IMR-90 (cell line): ENCODE data around the gene ITGB5. TPM values are rescaled to one million over a fixed set of nuclear protein-coding genes. Genes with fewer than 3 reads are reported as not detected.

ENCODE experiments used
- ATAC-seq: fragments of 200-7000 bp; cut with Tn5 transposase; 2 replicates; pipeline ENCODE4 v1.9.1; 2020; ENCODE audit warnings: low read depth, mild to moderate bottlenecking, moderate library complexity
- BruUV-seq: library from RNA; stranded (reverse); fragments of 400-500 nt; replicated peaks from 2 replicates; lab custom pipeline; 2021; lab: Mats Ljungman, UMichigan
- CTCF ChIA-PET: fragments of 300-600 bp; formaldehyde crosslinking; extraction: SDS; loops from one replicate; lab custom pipeline; 2021; ENCODE audit warnings: antibody characterized with exemption; lab: Yijun Ruan, JAX
- POLR2A ChIA-PET: fragments of 300-600 bp; sonication (Branson Sonifier 250); formaldehyde crosslinking; loops from one replicate; lab custom pipeline; 2022; ENCODE audit warnings: antibody characterized with exemption; ENCODE audit not compliant: unreplicated experiment; lab: Charles Lee
- DNase-seq: peaks from one replicate; pipeline ENCODE4 v3.0.0; 2013
- H2AFZ ChIP-seq: replicated peaks from 2 replicates; pipeline ENCODE3; 2013; ENCODE audit warnings: low read length, mild to moderate bottlenecking; ENCODE audit not compliant: poor library complexity
- H2AK5ac ChIP-seq: 2 replicates; pipeline ENCODE4 v1.6.1; 2013; ENCODE audit warnings: low read depth, low read length, inconsistent platforms
- H2AK9ac ChIP-seq: replicated peaks from 2 replicates; pipeline ENCODE3; 2013; ENCODE audit warnings: mild to moderate bottlenecking, low read depth, low read length, moderate library complexity; ENCODE audit not compliant: poor library complexity
- H2BK120ac ChIP-seq: 2 replicates; pipeline ENCODE4 v1.6.1; 2013; ENCODE audit warnings: low read depth, low read length, inconsistent platforms
- H2BK15ac ChIP-seq: 3 replicates; pipeline ENCODE4 v1.6.1; 2013; ENCODE audit warnings: low read depth, low read length, inconsistent platforms
- H2BK20ac ChIP-seq: 2 replicates; pipeline ENCODE4 v1.6.1; 2013; ENCODE audit warnings: low read depth, mild to moderate bottlenecking, inconsistent platforms, low read length, moderate library complexity
- H2BK5ac ChIP-seq: 2 replicates; pipeline ENCODE4 v1.6.1; 2013; ENCODE audit warnings: mild to moderate bottlenecking, low read depth, low read length, inconsistent platforms; ENCODE audit not compliant: poor library complexity, severe bottlenecking
- H3K14ac ChIP-seq: replicated peaks from 2 replicates; pipeline ENCODE4 v1.6.1; 2013; ENCODE audit warnings: low read depth, low read length, inconsistent platforms
- H3K18ac ChIP-seq: 2 replicates; pipeline ENCODE4 v1.6.1; 2013; ENCODE audit warnings: low read depth, low read length, control low read depth
- H3K23ac ChIP-seq: 2 replicates; pipeline ENCODE4 v1.6.1; 2013; ENCODE audit warnings: low read depth, low read length, inconsistent platforms
- H3K27ac ChIP-seq: 2 replicates; pipeline ENCODE4 v1.5.1; 2013; ENCODE audit warnings: mild to moderate bottlenecking, control low read depth, low read length; ENCODE audit not compliant: insufficient read depth
- H3K27me3 ChIP-seq: 2 replicates; pipeline ENCODE4 v1.6.1; 2013; ENCODE audit warnings: low read length; ENCODE audit not compliant: control insufficient read depth, insufficient read depth
- H3K36me3 ChIP-seq: 2 replicates; pipeline ENCODE4 v1.6.1; 2013; ENCODE audit warnings: low read length, mixed read lengths; ENCODE audit not compliant: control insufficient read depth, insufficient read depth
- H3K4ac ChIP-seq: 2 replicates; pipeline ENCODE4 v1.6.1; 2013; ENCODE audit warnings: low read depth, low read length, inconsistent platforms
- H3K4me1 ChIP-seq: 2 replicates; pipeline ENCODE4 v1.6.1; 2013; ENCODE audit warnings: low read length, mixed read lengths; ENCODE audit not compliant: control insufficient read depth, insufficient read depth
- H3K4me2 ChIP-seq: 2 replicates; pipeline ENCODE4 v1.6.1; 2013; ENCODE audit warnings: low read depth, mild to moderate bottlenecking, control low read depth, low read length, moderate library complexity
- H3K4me3 ChIP-seq: 2 replicates; pipeline ENCODE4 v1.5.1; 2013; ENCODE audit warnings: low read depth, mild to moderate bottlenecking, control low read depth, low read length, moderate library complexity; ENCODE audit not compliant: insufficient read depth
- H3K56ac ChIP-seq: 2 replicates; pipeline ENCODE4 v1.6.1; 2013; ENCODE audit warnings: low read length, inconsistent platforms; ENCODE audit not compliant: insufficient read depth; ENCODE audit errors: extremely low read depth
- H3K79me1 ChIP-seq, 2 experiments: 2 replicates each; pipeline ENCODE4 v1.6.1; 2013; ENCODE audit warnings: low read length in 2 of 2, inconsistent platforms in 1 of 2, low read depth in 1 of 2
- H3K9ac ChIP-seq: 2 replicates; pipeline ENCODE4 v1.6.1; 2013; ENCODE audit warnings: low read depth, low read length, control low read depth
- H3K9me1 ChIP-seq: 2 replicates; pipeline ENCODE4 v1.6.1; 2013; ENCODE audit warnings: low read length, inconsistent platforms; ENCODE audit not compliant: insufficient read depth
- H3K9me3 ChIP-seq: 2 replicates; pipeline ENCODE4 v1.6.1; 2013; ENCODE audit warnings: low read length; ENCODE audit not compliant: control insufficient read depth, insufficient read depth
- H4K20me1 ChIP-seq: 2 replicates; pipeline ENCODE4 v1.6.1; 2013; ENCODE audit warnings: low read length, inconsistent platforms; ENCODE audit not compliant: insufficient read depth
- H4K5ac ChIP-seq: 2 replicates; pipeline ENCODE4 v1.6.1; 2013; ENCODE audit warnings: mild to moderate bottlenecking, low read depth, low read length, control low read depth
- H4K8ac ChIP-seq, 2 experiments: 2 replicates each; pipeline ENCODE4 v1.6.1; 2013; ENCODE audit warnings: low read depth in 2 of 2, low read length in 2 of 2, control low read depth in 1 of 2, inconsistent platforms in 1 of 2
- H4K91ac ChIP-seq: 2 replicates; pipeline ENCODE4 v1.6.1; 2013; ENCODE audit warnings: low read depth, low read length, inconsistent platforms; ENCODE audit not compliant: insufficient read depth
- BHLHE40 ChIP-seq: fragments of 150-350 bp; IDR thresholded peaks from 2 replicates; pipeline ENCODE4 v1.6.1; 2016; ENCODE audit warnings: mild to moderate bottlenecking, low read depth, low read length
- CEBPB ChIP-seq: IDR thresholded peaks from 2 replicates; pipeline ENCODE4 v1.6.1; 2012; ENCODE audit warnings: low read depth, low read length, improper control_type of control experiment
- CHD1 ChIP-seq: IDR thresholded peaks from 2 replicates; pipeline ENCODE4 v1.6.1; 2012; ENCODE audit warnings: low read depth, low read length, improper control_type of control experiment
- FOS ChIP-seq: fragments of 150-350 bp; IDR thresholded peaks from 2 replicates; pipeline ENCODE4 v1.6.1; 2016; ENCODE audit warnings: low read depth, low read length
- MAFK ChIP-seq: IDR thresholded peaks from 2 replicates; pipeline ENCODE4 v1.6.1; 2012; ENCODE audit warnings: low read depth, low read length, improper control_type of control experiment
- MAZ ChIP-seq: IDR thresholded peaks from 2 replicates; pipeline ENCODE4 v1.6.1; 2012; ENCODE audit warnings: low read depth, mild to moderate bottlenecking, low read length, improper control_type of control experiment, moderate library complexity, borderline replicate concordance
- MXI1 ChIP-seq: IDR thresholded peaks from 2 replicates; pipeline ENCODE4 v1.6.1; 2012; ENCODE audit warnings: low read depth, mild to moderate bottlenecking, low read length, moderate library complexity, borderline replicate concordance
- NFE2L2 ChIP-seq: fragments of 150-350 bp; IDR thresholded peaks from 2 replicates; pipeline ENCODE4 v1.6.1; 2016; ENCODE audit warnings: low read depth, mild to moderate bottlenecking, low read length
- POLR2A ChIP-seq: IDR thresholded peaks from 2 replicates; pipeline ENCODE4 v1.6.1; 2012; ENCODE audit warnings: mild to moderate bottlenecking, low read depth, low read length
- RAD21 ChIP-seq: IDR thresholded peaks from 2 replicates; pipeline ENCODE4 v1.6.1; 2012; ENCODE audit warnings: low read length, improper control_type of control experiment
- RCOR1 ChIP-seq: IDR thresholded peaks from 2 replicates; pipeline ENCODE4 v1.6.1; 2012; ENCODE audit warnings: mild to moderate bottlenecking, low read length, improper control_type of control experiment; ENCODE audit not compliant: insufficient replicate concordance
- RFX5 ChIP-seq: IDR thresholded peaks from 2 replicates; pipeline ENCODE4 v1.8.0; 2012; ENCODE audit warnings: low read depth, mild to moderate bottlenecking, low read length, moderate library complexity
- SMC3 ChIP-seq: fragments of 150-350 bp; IDR thresholded peaks from 2 replicates; pipeline ENCODE4 v1.6.1; 2016; ENCODE audit warnings: low read depth, mild to moderate bottlenecking, antibody characterized with exemption, low read length, moderate library complexity
- WGBS, 2 experiments: methylation state at CpG; one replicate each; pipeline versions ENCODE4 v1.1.5 to v1.1.7; 2013; ENCODE audit warnings: missing lambda C conversion rate in 2 of 2; ENCODE audit not compliant: insufficient read length in 1 of 2; ENCODE audit errors: extremely low coverage in 2 of 2; 5-methylcytosine and 5-hydroxymethylcytosine counted together
- dilution Hi-C: fragments of 300-500 bp; cut with HindIII; formaldehyde crosslinking; loops from one replicate; pipeline ENCODE4 v1.14.3; 2018; ENCODE audit warnings: low sequenced_read_pairs; ENCODE audit not compliant: unreplicated experiment
- in situ Hi-C: fragments of 300-500 bp; cut with MboI; formaldehyde crosslinking; loops from 3 replicates; pipeline ENCODE4 v1.14.3; 2019; ENCODE audit warnings: low sequenced_read_pairs, inconsistent platforms, mixed read lengths
- intact Hi-C: fragments of 100-400 bp; cut with micrococcal nuclease; formaldehyde crosslinking; loops from 2 replicates; pipeline ENCODE4 v1.10.0; 2022
- polyA plus RNA-seq, 3 experiments: library from polyadenylated mRNA; depleted of rRNA; stranded (reverse); fragments of >200 nt; gene quantifications; 2 replicates each; pipeline ENCODE4 v1.2.3, GENCODE V29; 2012; ENCODE audit warnings: low replicate concordance in 1 of 3
- total RNA-seq: library from RNA; depleted of rRNA; stranded (reverse); fragments of >200 nt; gene quantifications from 2 replicates; pipeline ENCODE4 v1.2.3, GENCODE V29; 2012
- TF ChIP-seq, protein P1 (sequence below): fragments of 150-350 bp; IDR thresholded peaks from 2 replicates; pipeline ENCODE4 v1.6.1; 2017; ENCODE audit warnings: mild to moderate bottlenecking, antibody characterized with exemption, low read length, low read depth
- TF ChIP-seq, protein P2 (sequence below): fragments of 150-350 bp; IDR thresholded peaks from 2 replicates; pipeline ENCODE4 v1.6.1; 2016; ENCODE audit warnings: low read depth, mild to moderate bottlenecking, low read length, moderate library complexity, borderline replicate concordance
- TF ChIP-seq, protein P3 (sequence below): conservative IDR thresholded peaks from 2 replicates; pipeline ENCODE4 v1.5.1; 2012; ENCODE audit warnings: mild to moderate bottlenecking, low read depth, low read length, improper control_type of control experiment

Gene ITGB5
- total and polyA plus RNA-seq, 2 of the 4 experiments (the other 2 are of a cell fraction) = 85.0 to 101 TPM

DNA sequence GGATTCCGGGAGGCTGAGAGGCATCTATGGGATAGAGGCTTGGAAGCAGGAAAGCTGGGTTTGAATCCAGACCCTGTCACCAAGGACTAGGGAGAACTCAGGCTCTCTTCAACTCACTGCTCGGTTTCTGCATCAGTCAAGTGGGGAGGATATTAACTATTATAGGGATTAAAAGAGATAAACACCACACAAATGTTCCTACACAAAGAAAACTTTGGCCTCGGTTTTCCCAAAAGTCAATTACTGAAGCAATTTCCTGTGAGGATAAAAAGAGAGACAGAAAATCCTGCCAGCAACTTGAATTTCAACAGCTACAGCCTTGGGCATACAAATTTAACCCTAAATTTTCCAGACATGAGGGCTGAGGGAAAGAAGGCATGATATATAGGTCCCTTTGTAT lies 36.0 kb downstream of the ITGB5 start:
- peak overlapping the region; percentile 89; the same call in 2 of the 3 replicates for H2BK15ac ChIP-seq
- POLR2A ChIA-PET = interaction anchor here (0.7 kb wide), 2 partner anchors 15 to 36 kb away, joined by 5 read pairs; no protein-coding TSS in a partner anchor

More for the DNA sequence above, 36.0 kb downstream of the ITGB5 start:
- in situ Hi-C loops = no loop called here
- peak overlapping the region; percentile 71; the same call in 1 of the 2 replicates for H3K14ac ChIP-seq
- ATAC-seq (no peak), DNase-seq (no peak)
- H3K79me1 ChIP-seq = peaks cover 34 to 67% of the 10 kb centered on the region in 2 experiments
- peak overlapping the region; percentile 84 for H3K4ac ChIP-seq
- peak overlapping the region; percentile 63 for H4K91ac ChIP-seq
- peak overlapping the region; percentile 14; the same call in 1 of the 2 replicates for H3K56ac ChIP-seq
- peak overlapping the region; percentile 24; the same call in 1 of the 2 replicates for H3K9ac ChIP-seq
- peaks cover 4% of the 10 kb centered on the region; the same call in 1 of the 2 replicates for H4K20me1 ChIP-seq
- H3K9me1 ChIP-seq = peaks cover 26% of the 10 kb centered on the region
- peak overlapping the region; percentile 72 for H2BK5ac ChIP-seq
- H3K36me3 ChIP-seq = peaks cover 12% of the 10 kb centered on the region
- H2AFZ ChIP-seq = no peak overlapping the region
- no peak for TF ChIP-seq BHLHE40
- TF ChIP-seq MAZ = no peak
- TF ChIP-seq CHD1 = no peak
- TF ChIP-seq, protein P1, sequence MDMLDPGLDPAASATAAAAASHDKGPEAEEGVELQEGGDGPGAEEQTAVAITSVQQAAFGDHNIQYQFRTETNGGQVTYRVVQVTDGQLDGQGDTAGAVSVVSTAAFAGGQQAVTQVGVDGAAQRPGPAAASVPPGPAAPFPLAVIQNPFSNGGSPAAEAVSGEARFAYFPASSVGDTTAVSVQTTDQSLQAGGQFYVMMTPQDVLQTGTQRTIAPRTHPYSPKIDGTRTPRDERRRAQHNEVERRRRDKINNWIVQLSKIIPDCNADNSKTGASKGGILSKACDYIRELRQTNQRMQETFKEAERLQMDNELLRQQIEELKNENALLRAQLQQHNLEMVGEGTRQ = no peak
- TF ChIP-seq CEBPB = no peak
- no peak for TF ChIP-seq MXI1
- no peak for TF ChIP-seq NFE2L2
- TF ChIP-seq, protein P2, sequence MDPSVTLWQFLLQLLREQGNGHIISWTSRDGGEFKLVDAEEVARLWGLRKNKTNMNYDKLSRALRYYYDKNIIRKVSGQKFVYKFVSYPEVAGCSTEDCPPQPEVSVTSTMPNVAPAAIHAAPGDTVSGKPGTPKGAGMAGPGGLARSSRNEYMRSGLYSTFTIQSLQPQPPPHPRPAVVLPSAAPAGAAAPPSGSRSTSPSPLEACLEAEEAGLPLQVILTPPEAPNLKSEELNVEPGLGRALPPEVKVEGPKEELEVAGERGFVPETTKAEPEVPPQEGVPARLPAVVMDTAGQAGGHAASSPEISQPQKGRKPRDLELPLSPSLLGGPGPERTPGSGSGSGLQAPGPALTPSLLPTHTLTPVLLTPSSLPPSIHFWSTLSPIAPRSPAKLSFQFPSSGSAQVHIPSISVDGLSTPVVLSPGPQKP = no peak
- TF ChIP-seq RCOR1 = no peak
- TF ChIP-seq, protein P3, sequence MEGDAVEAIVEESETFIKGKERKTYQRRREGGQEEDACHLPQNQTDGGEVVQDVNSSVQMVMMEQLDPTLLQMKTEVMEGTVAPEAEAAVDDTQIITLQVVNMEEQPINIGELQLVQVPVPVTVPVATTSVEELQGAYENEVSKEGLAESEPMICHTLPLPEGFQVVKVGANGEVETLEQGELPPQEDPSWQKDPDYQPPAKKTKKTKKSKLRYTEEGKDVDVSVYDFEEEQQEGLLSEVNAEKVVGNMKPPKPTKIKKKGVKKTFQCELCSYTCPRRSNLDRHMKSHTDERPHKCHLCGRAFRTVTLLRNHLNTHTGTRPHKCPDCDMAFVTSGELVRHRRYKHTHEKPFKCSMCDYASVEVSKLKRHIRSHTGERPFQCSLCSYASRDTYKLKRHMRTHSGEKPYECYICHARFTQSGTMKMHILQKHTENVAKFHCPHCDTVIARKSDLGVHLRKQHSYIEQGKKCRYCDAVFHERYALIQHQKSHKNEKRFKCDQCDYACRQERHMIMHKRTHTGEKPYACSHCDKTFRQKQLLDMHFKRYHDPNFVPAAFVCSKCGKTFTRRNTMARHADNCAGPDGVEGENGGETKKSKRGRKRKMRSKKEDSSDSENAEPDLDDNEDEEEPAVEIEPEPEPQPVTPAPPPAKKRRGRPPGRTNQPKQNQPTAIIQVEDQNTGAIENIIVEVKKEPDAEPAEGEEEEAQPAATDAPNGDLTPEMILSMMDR = no peak
- no peak for TF ChIP-seq RAD21
- TF ChIP-seq SMC3 = no peak
- TF ChIP-seq RFX5 = no peak
- no peak for TF ChIP-seq FOS
- no peak for TF ChIP-seq MAFK
- no peak for TF ChIP-seq POLR2A
- no peak overlapping the region for H2AK9ac ChIP-seq
- no peaks in the 10 kb centered on the region for H3K27me3 ChIP-seq
- no peaks in the 10 kb centered on the region for H3K9me3 ChIP-seq
- peak overlapping the region; percentile 64; the same call in 1 of the 2 replicates for H3K18ac ChIP-seq
- no peak overlapping the region for H3K4me2 ChIP-seq
- CTCF ChIA-PET = interaction anchor here (0.6 to 0.8 kb wide), 2 partner anchors 90 to 300 kb away, joined by 3 read pairs; no protein-coding TSS in a partner anchor
- intact Hi-C loops = no loop called here
- no TSS peak for BruUV-seq
- no peak overlapping the region for H3K4me3 ChIP-seq
- peak overlapping the region; percentile 27; the same call in 1 of the 2 replicates for H2AK5ac ChIP-seq
- dilution Hi-C loops = no loop called here
- no peak overlapping the region for H3K27ac ChIP-seq
- H3K4me1 ChIP-seq = peaks cover 17% of the 10 kb centered on the region
- WGBS, 2 experiments = no CpG with 5 or more reads among the region's 3 CpGs
- H3K23ac ChIP-seq = peak overlapping the region; percentile 82
- H2BK120ac ChIP-seq = peak overlapping the region; percentile 80
- H2BK20ac ChIP-seq = peak overlapping the region; percentile 81
- peak overlapping the region; percentile 47; the same call in 1 of the 2 replicates for H4K5ac ChIP-seq
- peak overlapping the region; percentile 24 to 83; a peak in 1 of 4 replicates for H4K8ac ChIP-seq
